GM21825 (cell line): ENCODE data around the gene SRPK2.
"Not testable (repeated sequence)": the region's sequence is repeated elsewhere in the genome, so short reads cannot be mapped to it uniquely, and the experiment has no call there.

Experiments used
- ATAC-seq: cut with Tn5 transposase; IDR thresholded peaks from one replicate; pipeline ENCODE4 v1.9.1; 2021; ENCODE audit warnings: mild to moderate bottlenecking, moderate library complexity; ENCODE audit not compliant: unreplicated experiment

SRPK2 gene

GRCh38 chr7:105199386-105199785 is 189.3 kb downstream of the SRPK2 start:
- ATAC-seq = no peak

- no peak for ATAC-seq
These were observed 190.5 kb downstream of the SRPK2 start for GRCh38 chr7:105198223-105198622.

- no peak for ATAC-seq
These were observed 192.2 kb downstream of the SRPK2 start for GRCh38 chr7:105196473-105196872.

- no peak for ATAC-seq
These were observed 192.8 kb downstream of the SRPK2 start for GRCh38 chr7:105195891-105196290.

GRCh38 chr7:105194959-105195358 is 193.8 kb downstream of the SRPK2 start:
- ATAC-seq = not testable (repeated sequence)

GRCh38 chr7:105191331-105191730 is 197.4 kb downstream of the SRPK2 start:
- no peak for ATAC-seq

GRCh38 chr7:105189859-105190492 is 198.7 kb downstream of the SRPK2 start:
- no peak for ATAC-seq

GRCh38 chr7:105188201-105188600 is 200.5 kb downstream of the SRPK2 start:
- no peak for ATAC-seq

- ATAC-seq = no peak
These were observed 201.2 kb downstream of the SRPK2 start for GRCh38 chr7:105187302-105188169.

- no peak for ATAC-seq
These were observed 203.3 kb downstream of the SRPK2 start for GRCh38 chr7:105185290-105186010.

GRCh38 chr7:105180002-105180401 is 208.7 kb downstream of the SRPK2 start:
- ATAC-seq = no peak

- ATAC-seq = no peak
These were observed 209.7 kb downstream of the SRPK2 start for GRCh38 chr7:105178928-105179541.

GRCh38 chr7:105178177-105178576 is 210.5 kb downstream of the SRPK2 start:
- no peak for ATAC-seq

GRCh38 chr7:105177026-105177425 is 211.7 kb downstream of the SRPK2 start:
- ATAC-seq = no peak

GRCh38 chr7:105173586-105173985 is 215.1 kb downstream of the SRPK2 start:
- no peak for ATAC-seq

- ATAC-seq = no peak
These were observed 224.0 kb downstream of the SRPK2 start for GRCh38 chr7:105164751-105165150.

- ATAC-seq = no peak
These were observed 225.0 kb downstream of the SRPK2 start for GRCh38 chr7:105163718-105164117.

- no peak for ATAC-seq
These were observed 227.4 kb downstream of the SRPK2 start for GRCh38 chr7:105161366-105161765.

GRCh38 chr7:105157278-105157677 is 231.4 kb downstream of the SRPK2 start:
- ATAC-seq = no peak

GRCh38 chr7:105156731-105157130 is 232.0 kb downstream of the SRPK2 start:
- ATAC-seq = no peak

- ATAC-seq = no peak
These were observed 234.6 kb downstream of the SRPK2 start for GRCh38 chr7:105154084-105154483.
